RWPE1 (cell line): Measurements from ENCODE around the gene FBXL17.

ENCODE experiments used
- CTCF ChIA-PET: fragments of 350-600 bp; sonication (Branson Sonifier 250); formaldehyde crosslinking; extraction: SDS; loops from one replicate; lab custom pipeline; 2021; lab: Yijun Ruan, JAX
- POLR2A ChIA-PET: fragments of 400-600 bp; formaldehyde crosslinking; extraction: SDS; loops from one replicate; lab custom pipeline; 2020; ENCODE audit warnings: antibody characterized with exemption; ENCODE audit not compliant: low non-redundant PET; lab: Yijun Ruan, JAX
- DNase-seq: peaks from one replicate; pipeline ENCODE4 v3.0.0; 2012; ENCODE audit warnings: low spot score
- H3K27ac ChIP-seq: fragments of 450-650 bp; 2 replicates; pipeline ENCODE4 v1.5.1; 2017
- CTCF ChIP-seq: fragments of 450-650 bp; conservative IDR thresholded peaks from 2 replicates; pipeline ENCODE4 v1.5.1; 2017; ENCODE audit warnings: low read depth, mild to moderate bottlenecking

The FBXL17 gene

GRCh38 chr5:108238461-108238860 lies 143.4 kb downstream of the FBXL17 start:
- DNase-seq: no peak
- CTCF ChIA-PET: no interaction called here
- POLR2A ChIA-PET: no interaction called here
- H3K27ac ChIP-seq: no peak overlapping the region
- TF ChIP-seq CTCF: no peak

- ChIA-PET CTCF (interaction anchor here (1.1 kb wide), 1 partner anchor 27 kb away, joined by 3 read pairs; no protein-coding TSS in a partner anchor), POLR2A (no interaction called here)
- no peak for DNase-seq
- TF ChIP-seq CTCF: no peak
- no peak overlapping the region for H3K27ac ChIP-seq
Observed at GRCh38 chr5:108233617-108234155, 148.2 kb downstream of the FBXL17 start.

GRCh38 chr5:108232805-108233204 lies 149.1 kb downstream of the FBXL17 start:
- no peak overlapping the region for H3K27ac ChIP-seq
- CTCF ChIA-PET: interaction anchor here (1.1 kb wide), 1 partner anchor 27 kb away, joined by 3 read pairs; no protein-coding TSS in a partner anchor
- POLR2A ChIA-PET: no interaction called here
- DNase-seq: no peak
- no peak for TF ChIP-seq CTCF

- TF ChIP-seq CTCF: no peak
- no peak overlapping the region for H3K27ac ChIP-seq
- ChIA-PET POLR2A (no interaction called here), CTCF (no interaction called here)
- DNase-seq: no peak
Observed at GRCh38 chr5:108222011-108222410, 159.9 kb downstream of the FBXL17 start.

GRCh38 chr5:108220834-108221233 lies 161.1 kb downstream of the FBXL17 start:
- no peak overlapping the region for H3K27ac ChIP-seq
- POLR2A ChIA-PET: no interaction called here
- DNase-seq: no peak
- no peak for TF ChIP-seq CTCF
- CTCF ChIA-PET: interaction anchor here (1.8 kb wide), 1 partner anchor 39 kb away, joined by 9 read pairs; no protein-coding TSS in a partner anchor

GRCh38 chr5:108216890-108217289 lies 165.0 kb downstream of the FBXL17 start:
- H3K27ac ChIP-seq: no peak overlapping the region
- CTCF ChIA-PET: no interaction called here
- TF ChIP-seq CTCF: no peak
- POLR2A ChIA-PET: no interaction called here
- peak; percentile 22 for DNase-seq
